Skeletal muscle cell (primary cell): ENCODE measurements around the gene C12orf76.

Experiments used
- DNase-seq: peaks from one replicate; pipeline ENCODE4 v3.0.0-alpha.2; 2010; ENCODE audit warnings: low read depth
- H3K4me3 ChIP-seq: 2 replicates; pipeline ENCODE4 v1.5.1; 2011; ENCODE audit warnings: low read depth, mild to moderate bottlenecking, control low read depth, low read length, moderate library complexity

The C12orf76 gene

DNA sequence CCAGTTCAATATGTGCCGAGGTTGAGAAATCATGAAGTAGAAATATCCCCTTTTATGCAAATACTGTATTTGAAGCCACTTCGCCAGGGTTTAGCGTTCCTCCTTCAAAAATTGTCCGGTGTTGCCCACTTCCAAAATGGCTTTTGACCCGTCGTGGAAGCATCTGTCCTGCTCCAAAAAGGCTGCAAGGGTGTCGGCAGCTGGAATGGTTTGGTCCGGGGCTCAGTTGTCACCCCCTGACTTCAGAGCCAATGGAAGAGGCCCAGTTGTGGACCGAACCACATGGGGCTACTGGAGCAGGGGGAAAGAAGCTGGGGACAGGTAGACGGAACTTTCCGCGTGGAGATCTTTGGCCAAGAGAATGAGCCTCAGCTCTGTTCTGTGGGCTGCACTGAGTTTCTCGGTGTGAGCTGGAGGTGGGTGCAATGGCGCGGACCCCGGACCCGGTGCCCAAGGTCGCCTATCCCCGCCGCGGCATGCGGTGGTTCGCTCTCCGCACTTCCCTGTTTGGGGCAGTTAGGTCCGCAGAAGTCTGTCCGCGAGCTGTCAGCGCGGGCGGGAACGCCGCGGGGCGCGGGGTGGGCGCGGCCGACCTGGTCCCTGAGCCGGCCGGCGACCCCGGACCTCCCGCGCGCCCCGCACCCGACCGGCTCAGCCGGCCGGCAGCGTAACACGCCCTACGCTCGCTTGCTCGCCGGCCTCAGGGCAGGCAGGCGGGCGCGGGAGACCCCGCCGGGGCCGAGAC is 49.2 kb downstream of the C12orf76 start, which contains the start of gene ANKRD13A:
Gene ANKRD13A, plus strand, starts transcription at position 527 of the 745 bp plus-strand sequence. CDS start 259 bp downstream, outside the sequence.
- H3K4me3 ChIP-seq = peak within 1 kb of the TSS; percentile 77
- DNase-seq = peak; percentile 77

DNA sequence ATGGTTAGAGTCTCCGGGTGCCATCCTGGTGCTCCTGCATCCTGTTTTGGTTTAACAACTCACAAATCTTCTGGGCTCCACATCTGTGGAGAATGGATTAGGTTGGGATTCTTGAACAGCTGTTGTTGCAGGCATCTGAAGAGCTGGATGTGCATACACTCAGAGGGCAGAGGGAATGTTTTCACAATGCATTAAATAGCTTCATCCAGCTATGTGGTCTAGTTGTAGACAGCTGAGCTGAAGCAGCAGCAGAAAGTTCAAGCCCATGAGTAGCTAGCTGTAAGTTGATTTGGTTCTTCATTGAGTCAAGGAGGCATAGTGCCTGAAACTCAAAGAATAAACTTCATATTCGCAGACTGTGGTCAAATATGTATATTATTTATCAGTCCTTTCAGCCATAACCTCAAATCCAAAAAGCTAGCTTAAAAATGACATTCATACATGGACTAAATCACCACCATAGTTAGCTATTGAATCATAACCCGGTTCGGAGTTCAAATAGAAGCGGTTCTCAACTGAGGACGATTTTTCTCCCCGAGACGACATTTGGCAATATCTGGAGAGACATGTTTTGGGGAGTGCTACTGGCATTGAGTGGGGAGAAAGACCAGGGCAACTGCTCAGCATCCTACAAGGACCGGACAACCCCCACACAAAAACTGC is 50.0 kb downstream of the C12orf76 start:
- DNase-seq = peak; percentile 51
- peak overlapping the region; percentile 77 for H3K4me3 ChIP-seq

DNA sequence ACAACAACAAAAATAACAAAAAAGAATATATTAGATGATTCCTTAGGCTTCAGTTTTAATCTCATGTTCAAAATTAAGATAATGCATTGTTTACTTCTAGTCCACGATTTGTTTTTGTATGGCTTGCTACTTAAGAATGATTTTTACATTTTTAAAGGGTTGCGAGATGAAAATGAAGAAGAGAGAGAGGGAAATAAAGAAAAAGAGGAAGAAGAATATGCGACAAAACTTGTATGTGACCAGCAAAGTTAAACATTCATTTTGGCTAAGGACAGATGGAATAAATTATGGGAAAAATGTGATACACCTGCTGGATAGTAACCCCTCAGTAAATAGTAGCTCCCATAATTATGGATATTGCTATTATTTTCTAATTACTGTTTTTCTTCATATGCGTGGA is 50.9 kb downstream of the C12orf76 start:
- DNase-seq = no peak
- H3K4me3 ChIP-seq = no peak overlapping the region

DNA sequence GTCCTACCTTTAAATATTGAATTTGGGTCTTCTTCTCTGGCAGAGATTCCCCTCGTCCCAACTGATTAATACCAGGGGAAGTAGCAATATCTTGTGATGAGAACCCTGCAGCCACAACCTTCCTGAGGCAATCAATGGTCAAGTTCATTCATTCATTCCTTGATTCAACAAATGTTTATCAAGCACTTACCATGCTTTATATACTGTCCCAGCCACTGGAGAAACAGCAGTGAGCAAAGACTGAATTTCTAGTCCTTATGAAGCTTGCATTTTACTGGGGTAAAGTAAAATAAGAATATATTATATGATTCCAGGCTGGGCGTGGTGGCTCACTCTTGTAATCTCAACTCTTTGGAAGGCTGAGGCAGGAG is 51.9 kb downstream of the C12orf76 start:
- H3K4me3 ChIP-seq = peak overlapping the region; percentile 93
- no peak for DNase-seq

DNA sequence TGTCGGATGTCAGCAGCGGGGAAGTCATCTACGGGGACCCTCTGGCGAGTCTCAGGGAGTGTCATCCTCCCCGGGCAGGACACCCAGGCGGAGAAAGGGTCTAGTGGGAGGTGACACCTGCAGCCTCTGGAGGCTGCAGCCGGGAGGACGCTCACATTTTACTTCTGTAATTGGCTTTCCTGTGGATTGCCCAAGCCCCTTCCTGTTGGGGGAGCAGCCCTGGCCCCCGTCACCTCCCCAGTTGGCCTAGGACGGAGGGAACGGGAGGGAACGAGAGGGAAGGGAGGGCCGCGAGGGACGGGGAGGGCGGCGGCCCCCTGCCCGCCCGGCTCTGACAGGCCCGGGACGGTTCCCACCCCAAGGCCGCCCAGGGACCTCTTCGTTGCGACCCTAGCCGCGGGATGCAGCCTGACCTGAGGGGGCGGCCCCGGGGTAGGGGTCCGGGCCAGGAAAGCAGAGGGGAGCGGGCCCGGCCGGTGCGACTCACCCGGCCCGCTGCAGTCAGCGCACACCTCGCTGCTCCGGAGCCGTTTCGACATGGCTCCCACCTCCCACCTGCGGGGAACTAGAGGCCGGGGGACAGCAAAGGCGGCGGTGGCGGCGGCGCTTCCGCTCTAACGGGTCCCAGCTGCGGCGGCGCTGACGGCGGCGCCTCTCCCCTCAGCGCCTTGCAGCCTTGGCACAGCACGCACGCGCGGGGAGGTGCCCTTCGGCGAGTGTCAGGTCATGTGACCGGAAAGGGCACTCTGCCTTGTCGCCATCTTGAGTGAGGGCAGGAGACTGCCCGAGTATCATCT is 52.4 kb downstream of the C12orf76 start, which contains the start of gene GIT2:
Gene GIT2, minus strand, starts transcription at position 683 of the 797 bp plus-strand sequence. Its CDS starts 144 bp downstream, at position 539.
- peak; percentile 62 for DNase-seq
- H3K4me3 ChIP-seq = peak within 1 kb of the TSS; percentile 93

DNA sequence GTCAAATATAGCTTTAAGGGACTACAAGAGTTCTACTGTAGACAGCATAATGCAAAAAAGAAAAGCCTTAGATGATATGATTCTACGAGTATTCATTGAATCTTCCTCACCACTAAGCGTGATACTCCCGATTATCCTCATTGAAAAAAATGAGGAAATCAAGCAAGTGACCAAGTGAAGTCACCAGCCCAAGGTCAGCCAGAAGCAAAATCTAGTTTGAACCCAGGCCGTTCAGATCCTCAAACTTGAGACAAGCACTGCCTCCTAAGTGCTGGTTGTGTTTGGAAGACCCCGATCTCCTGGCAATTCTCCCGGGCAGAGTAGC is 53.0 kb downstream of the C12orf76 start:
- DNase-seq = no peak
- peak overlapping the region; percentile 93 for H3K4me3 ChIP-seq

DNA sequence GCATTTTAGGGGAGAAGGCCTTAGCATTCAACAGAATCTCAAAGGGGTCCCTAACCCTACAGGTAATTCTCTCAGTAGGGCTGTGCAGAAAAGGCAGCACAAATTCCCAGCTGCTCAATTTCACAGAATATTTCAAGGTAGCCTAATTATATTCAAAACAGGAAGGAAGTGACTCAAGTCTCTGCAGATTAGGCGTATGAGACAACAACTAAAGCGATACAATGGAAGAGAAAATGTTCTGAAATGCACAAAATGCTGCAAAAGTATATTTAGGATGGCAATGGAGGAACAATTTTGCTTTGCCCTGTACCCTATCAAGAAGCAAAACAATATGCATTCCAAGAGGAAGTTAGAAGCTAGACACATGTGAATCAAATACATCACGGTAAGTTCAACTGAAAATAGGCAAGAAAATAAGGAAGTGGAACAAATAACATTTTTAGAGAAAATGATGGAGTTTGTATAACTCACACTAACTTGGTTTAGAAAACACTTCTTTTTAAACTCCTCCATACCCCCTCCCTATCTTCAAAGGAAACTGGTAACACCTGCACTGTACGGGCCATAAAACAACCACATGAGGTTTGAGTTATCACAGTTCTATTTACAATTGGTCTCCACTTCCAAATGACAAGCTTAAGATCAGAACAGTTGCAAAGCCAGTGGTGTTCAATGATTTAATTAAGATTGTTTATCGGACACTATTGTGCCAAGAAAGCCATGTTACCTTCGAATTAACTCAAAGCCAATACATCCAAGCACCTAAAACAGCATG is 53.7 kb downstream of the C12orf76 start:
- DNase-seq = no peak
- peak overlapping the region; percentile 93 for H3K4me3 ChIP-seq

DNA sequence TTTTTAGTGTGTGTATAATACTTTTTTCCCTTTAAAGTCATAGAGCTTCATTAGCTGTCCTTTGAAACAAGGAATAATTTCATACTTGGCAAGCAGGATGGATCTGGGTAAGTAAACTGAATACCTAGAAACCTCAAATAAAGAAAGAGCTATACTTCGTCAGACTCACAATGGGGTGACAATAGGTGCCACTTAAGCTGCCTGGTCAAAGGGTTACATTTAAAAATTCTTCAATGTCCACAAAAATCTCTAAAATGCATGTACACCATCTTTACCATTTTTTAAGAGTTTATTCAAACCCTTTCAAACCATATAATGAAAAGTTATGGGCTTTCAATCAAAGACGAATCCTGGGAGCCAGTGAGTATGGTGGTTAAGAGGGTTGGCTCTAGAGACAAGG is 55.2 kb downstream of the C12orf76 start:
- DNase-seq = no peak
- H3K4me3 ChIP-seq = no peak overlapping the region

DNA sequence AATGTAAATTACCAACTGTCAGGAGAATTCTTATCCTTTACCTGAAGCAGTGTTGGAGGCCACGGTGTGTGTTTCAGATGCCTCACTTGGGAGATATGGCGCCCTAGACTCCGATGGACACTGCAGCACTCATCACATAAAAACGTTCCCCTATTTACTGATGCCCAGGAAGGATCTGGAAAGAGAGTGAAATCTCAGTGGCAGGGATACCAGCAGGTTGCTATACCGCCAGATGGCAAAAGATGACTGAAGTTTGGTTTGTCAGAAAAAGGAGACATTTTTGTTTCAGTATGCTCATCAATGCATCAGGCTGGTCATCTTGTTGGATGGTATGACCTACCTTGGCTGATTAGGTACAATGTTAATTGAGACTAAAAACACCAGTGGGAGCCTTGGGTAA is 56.7 kb downstream of the C12orf76 start:
- DNase-seq = no peak
- no peak overlapping the region for H3K4me3 ChIP-seq
